Endodermal cell (in vitro differentiated cells): Measurements from ENCODE around the gene ASH1L. TPM values are rescaled to one million over a fixed set of nuclear protein-coding genes. Genes with fewer than 3 reads are reported as not detected.
"Not testable (repeated sequence)": the region's sequence is repeated elsewhere in the genome, so short reads cannot be mapped to it uniquely, and the experiment has no call there.

Source experiments
- DNase-seq: peaks from one replicate; pipeline ENCODE4 v3.0.0-alpha.2; 2017
- H3K27ac ChIP-seq: 2 replicates; pipeline ENCODE4 v1.5.1; 2013; ENCODE audit warnings: mild to moderate bottlenecking, low read depth, low read length, moderate library complexity
- H3K27me3 ChIP-seq: 2 replicates; pipeline ENCODE4 v1.6.1; 2013; ENCODE audit warnings: mild to moderate bottlenecking, low read length, moderate library complexity; ENCODE audit not compliant: insufficient read depth, control insufficient read depth, poor library complexity, severe bottlenecking
- H3K36me3 ChIP-seq: 2 replicates; pipeline ENCODE4 v1.7.0; 2013; ENCODE audit warnings: mild to moderate bottlenecking, low read length, moderate library complexity; ENCODE audit not compliant: control insufficient read depth, insufficient read depth
- H3K4me1 ChIP-seq: one replicate; pipeline ENCODE4 v1.7.0; 2013; ENCODE audit warnings: low read length; ENCODE audit not compliant: control insufficient read depth, insufficient read depth
- H3K4me3 ChIP-seq: 2 replicates; pipeline ENCODE4 v1.5.1; 2013; ENCODE audit warnings: mild to moderate bottlenecking, low read length, moderate library complexity
- H3K9ac ChIP-seq: 2 replicates; pipeline ENCODE4 v1.6.1; 2013; ENCODE audit warnings: mild to moderate bottlenecking, low read length, moderate library complexity; ENCODE audit not compliant: poor library complexity, severe bottlenecking; ENCODE audit errors: extremely low read depth
- H3K9me3 ChIP-seq: 2 replicates; pipeline ENCODE4 v1.6.1; 2013; ENCODE audit warnings: mild to moderate bottlenecking, low read length, moderate library complexity; ENCODE audit not compliant: control insufficient read depth
- H3K27ac Mint-ChIP-seq: 2 replicates; pipeline ENCODE4 v1.8.0; 2020; ENCODE audit warnings: mixed read lengths
- H3K27me3 Mint-ChIP-seq: 2 replicates; pipeline ENCODE4 v1.8.0; 2021; ENCODE audit warnings: mild to moderate bottlenecking, mixed read lengths; ENCODE audit not compliant: insufficient read depth
- H3K36me3 Mint-ChIP-seq: 2 replicates; pipeline ENCODE4 v1.8.0; 2020; ENCODE audit warnings: low read depth, mixed read lengths
- H3K4me1 Mint-ChIP-seq: 2 replicates; pipeline ENCODE4 v1.8.0; 2020; ENCODE audit warnings: mixed read lengths
- H3K4me3 Mint-ChIP-seq: 2 replicates; pipeline ENCODE4 v1.8.0; 2020; ENCODE audit warnings: mild to moderate bottlenecking, moderate library complexity, mixed read lengths
- H3K9me3 Mint-ChIP-seq: 2 replicates; pipeline ENCODE4 v1.8.0; 2020; ENCODE audit warnings: mild to moderate bottlenecking, mixed read lengths
- WGBS, 2 experiments: methylation state at CpG; one replicate each; pipeline versions ENCODE4 v1.1.5 to v1.1.7; 2013; ENCODE audit warnings: missing lambda C conversion rate in 2 of 2, mixed read lengths in 1 of 2; ENCODE audit not compliant: insufficient coverage in 1 of 2, insufficient read length in 1 of 2; 5-methylcytosine and 5-hydroxymethylcytosine counted together
- total RNA-seq, 2 donors: library from RNA; stranded (reverse); fragmentation: NEBNext Ultra II Directional in 1 of 2; extraction: Animal tissue kit (Norgen Biotek cat#: 25700) in 1 of 2; gene quantifications; 2 replicates in 1 of 2; 3 replicates in 1 of 2; pipeline ENCODE4 v1.2.1, GENCODE V29; 2021
- TF ChIP-seq, protein P1 (sequence below): fragments of 200-600 bp; sonication (generic); conservative IDR thresholded peaks from 2 replicates; pipeline ENCODE4 v1.5.0; 2021; ENCODE audit warnings: antibody characterized with exemption, mild to moderate bottlenecking

The ASH1L gene
- total RNA-seq, 2 donors from 2014 or later: 34.5 to 37.0 TPM

DNA sequence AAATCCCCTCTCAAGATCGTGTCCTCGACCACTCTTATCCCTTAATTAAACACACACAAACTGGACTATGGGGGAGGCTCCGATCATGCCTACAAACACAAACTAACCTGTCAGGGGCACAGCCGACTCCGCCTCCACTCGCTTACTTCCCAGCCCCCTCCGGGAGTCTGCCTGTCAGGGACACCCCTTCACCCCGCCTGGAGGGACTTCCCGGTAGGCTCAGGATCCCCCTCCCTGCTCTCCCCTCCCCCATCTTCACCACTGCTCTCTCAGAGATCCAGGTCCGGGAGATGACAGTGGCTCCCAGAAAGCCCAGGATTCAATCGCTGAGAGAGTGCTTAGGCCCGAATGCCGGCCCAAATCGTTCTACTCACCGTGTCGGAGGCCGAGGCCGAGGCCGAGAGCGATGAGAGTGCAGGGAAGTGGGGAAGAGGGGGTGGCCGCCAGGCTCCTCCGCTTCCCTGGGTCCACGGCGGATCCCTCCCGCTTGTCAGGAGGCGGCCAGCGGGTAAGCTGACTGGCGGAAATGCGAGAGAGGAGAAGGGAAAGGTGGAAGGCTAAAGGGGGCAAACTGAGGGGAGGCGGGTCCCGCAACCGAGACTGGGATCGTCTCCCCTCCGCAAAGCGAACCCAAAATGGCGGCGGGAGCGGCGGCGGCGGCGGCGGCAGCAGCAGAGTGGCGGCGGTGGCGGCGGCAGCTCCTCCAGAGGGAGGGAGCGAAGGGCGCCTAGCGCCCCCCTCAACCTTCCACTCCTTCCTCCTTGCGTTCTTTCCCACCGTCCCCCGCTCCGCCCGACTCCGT, 623 bp downstream of the ASH1L start:
- Histone ChIP-seq H3K36me3 (peaks cover 14% of the 10 kb centered on the region), H3K27ac (peak overlapping the region; percentile 99), H3K9ac (peak overlapping the region; percentile 96), H3K4me3 (peak overlapping the region; percentile 89)
- H3K4me1 ChIP-seq, H3K9me3 ChIP-seq, H3K9me3 Mint-ChIP-seq, H3K27me3 ChIP-seq, H3K27me3 Mint-ChIP-seq: not testable (repeated sequence)
- peak overlapping the region; percentile 97 for H3K27ac Mint-ChIP-seq
- WGBS, 2 experiments: 0% methylated on average over 12 to 47 of the region's 56 CpGs
- H3K36me3 Mint-ChIP-seq: peaks cover 13% of the 10 kb centered on the region
- peak overlapping the region; percentile 94 for H3K4me3 Mint-ChIP-seq
- peaks cover 13% of the 10 kb centered on the region for H3K4me1 Mint-ChIP-seq
- peak; percentile 88 for DNase-seq

DNA sequence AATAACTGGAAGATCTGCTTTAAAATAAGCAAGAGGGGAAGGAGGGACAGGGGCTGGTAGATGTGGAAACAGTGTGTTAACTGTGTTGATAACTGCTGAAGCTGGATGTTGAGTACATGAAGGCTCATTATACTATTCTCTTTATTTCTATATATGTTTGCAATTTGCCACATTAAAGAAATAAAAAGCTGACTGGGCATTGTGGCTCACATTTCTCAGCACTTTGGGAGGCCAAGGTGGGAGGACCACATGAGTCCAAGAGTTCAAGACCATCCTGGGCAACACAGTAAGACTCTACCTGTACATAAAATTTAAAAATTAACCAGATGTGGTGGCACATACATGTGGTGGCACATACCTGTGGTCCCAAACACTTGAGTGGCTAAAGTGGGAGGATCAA, 6.7 kb downstream of the ASH1L start:
- no peaks in the 10 kb centered on the region for H3K9me3 ChIP-seq
- Mint-ChIP-seq H3K9me3 (peaks cover 4% of the 10 kb centered on the region), H3K27me3 (no peaks in the 10 kb centered on the region), H3K4me1 (peaks cover 12% of the 10 kb centered on the region), H3K27ac (no peak overlapping the region), H3K4me3 (no peak overlapping the region), H3K36me3 (peaks cover 37% of the 10 kb centered on the region)
- H3K4me3 ChIP-seq: no peak overlapping the region
- TF ChIP-seq, protein P1, sequence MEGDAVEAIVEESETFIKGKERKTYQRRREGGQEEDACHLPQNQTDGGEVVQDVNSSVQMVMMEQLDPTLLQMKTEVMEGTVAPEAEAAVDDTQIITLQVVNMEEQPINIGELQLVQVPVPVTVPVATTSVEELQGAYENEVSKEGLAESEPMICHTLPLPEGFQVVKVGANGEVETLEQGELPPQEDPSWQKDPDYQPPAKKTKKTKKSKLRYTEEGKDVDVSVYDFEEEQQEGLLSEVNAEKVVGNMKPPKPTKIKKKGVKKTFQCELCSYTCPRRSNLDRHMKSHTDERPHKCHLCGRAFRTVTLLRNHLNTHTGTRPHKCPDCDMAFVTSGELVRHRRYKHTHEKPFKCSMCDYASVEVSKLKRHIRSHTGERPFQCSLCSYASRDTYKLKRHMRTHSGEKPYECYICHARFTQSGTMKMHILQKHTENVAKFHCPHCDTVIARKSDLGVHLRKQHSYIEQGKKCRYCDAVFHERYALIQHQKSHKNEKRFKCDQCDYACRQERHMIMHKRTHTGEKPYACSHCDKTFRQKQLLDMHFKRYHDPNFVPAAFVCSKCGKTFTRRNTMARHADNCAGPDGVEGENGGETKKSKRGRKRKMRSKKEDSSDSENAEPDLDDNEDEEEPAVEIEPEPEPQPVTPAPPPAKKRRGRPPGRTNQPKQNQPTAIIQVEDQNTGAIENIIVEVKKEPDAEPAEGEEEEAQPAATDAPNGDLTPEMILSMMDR: no peak
- H3K36me3 ChIP-seq: peaks cover 20% of the 10 kb centered on the region
- H3K9ac ChIP-seq: no peak overlapping the region
- DNase-seq: no peak
- H3K27me3 ChIP-seq: no peaks in the 10 kb centered on the region
- H3K4me1 ChIP-seq: peaks cover 3% of the 10 kb centered on the region
- no peak overlapping the region for H3K27ac ChIP-seq

DNA sequence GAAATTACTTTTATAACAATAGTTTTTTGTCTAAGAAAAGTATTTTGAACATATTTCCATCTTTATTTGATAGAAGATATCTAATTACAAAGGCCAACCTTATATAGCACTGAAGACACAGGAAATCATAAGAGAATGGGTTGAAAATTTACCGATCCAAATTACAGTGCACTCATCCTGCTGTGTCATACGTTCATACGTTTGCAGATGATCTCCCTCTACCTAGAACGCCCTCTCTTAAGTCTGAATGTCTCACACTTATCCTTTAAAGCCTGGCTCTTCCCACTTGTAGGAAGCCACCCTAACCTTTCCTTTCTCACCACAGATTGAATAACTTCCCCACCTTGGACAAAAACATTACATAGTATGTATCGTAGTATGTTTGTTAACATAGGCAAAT, 9.3 kb downstream of the ASH1L start:
- Histone ChIP-seq H3K27ac (no peak overlapping the region), H3K9ac (no peak overlapping the region), H3K27me3 (no peaks in the 10 kb centered on the region), H3K36me3 (peaks cover 20% of the 10 kb centered on the region), H3K4me1 (no peaks in the 10 kb centered on the region), H3K4me3 (no peak overlapping the region), H3K9me3 (no peaks in the 10 kb centered on the region)
- no peak for DNase-seq
- H3K4me1 Mint-ChIP-seq: no peaks in the 10 kb centered on the region
- WGBS, 2 experiments: 92 to 94% methylated on average over 4 of the region's 5 CpGs
- peaks cover 4% of the 10 kb centered on the region for H3K9me3 Mint-ChIP-seq
- H3K27me3 Mint-ChIP-seq: no peaks in the 10 kb centered on the region
- peaks cover 40% of the 10 kb centered on the region for H3K36me3 Mint-ChIP-seq
- H3K4me3 Mint-ChIP-seq: no peak overlapping the region
- no peak overlapping the region for H3K27ac Mint-ChIP-seq
- TF ChIP-seq, protein P1: no peak
